ENCODE measurements around the gene RAPGEF4.
"Not testable (repeated sequence)": the region's sequence is repeated elsewhere in the genome, so short reads cannot be mapped to it uniquely, and the experiment has no call there.

RAPGEF4 gene

GRCh38 chr2:173037245-173038120 is 301.8 kb downstream of the RAPGEF4 start:
- DNase-seq (ENCODE audit: low read depth) = no peak

- DNase-seq (ENCODE audit: low read depth) = not testable (repeated sequence)
These were observed 302.6 kb downstream of the RAPGEF4 start for GRCh38 chr2:173038257-173038656.

GRCh38 chr2:173040729-173041128 is 305.1 kb downstream of the RAPGEF4 start:
- DNase-seq (ENCODE audit: low read depth) = no peak

GRCh38 chr2:173043476-173043875 is 307.8 kb downstream of the RAPGEF4 start:
- DNase-seq (ENCODE audit: low read depth) = no peak

- no peak for DNase-seq (ENCODE audit: low read depth)
These were observed 308.4 kb downstream of the RAPGEF4 start for GRCh38 chr2:173043897-173044519.

GRCh38 chr2:173044686-173045085 is 309.0 kb downstream of the RAPGEF4 start:
- no peak for DNase-seq (ENCODE audit: low read depth)

- DNase-seq (ENCODE audit: low read depth) = no peak
These were observed 309.5 kb downstream of the RAPGEF4 start for GRCh38 chr2:173045181-173045580.

- DNase-seq (ENCODE audit: low read depth) = no peak
These were observed 312.9 kb downstream of the RAPGEF4 start for GRCh38 chr2:173048522-173048896.

- DNase-seq (ENCODE audit: low read depth) = no peak
These were observed 313.4 kb downstream of the RAPGEF4 start for GRCh38 chr2:173048897-173049661.

GRCh38 chr2:173049831-173050230 is 314.2 kb downstream of the RAPGEF4 start:
- no peak for DNase-seq (ENCODE audit: low read depth)

GRCh38 chr2:173050684-173051083 is 315.0 kb downstream of the RAPGEF4 start:
- DNase-seq (ENCODE audit: low read depth) = no peak

GRCh38 chr2:173051463-173052215 is 316.0 kb downstream of the RAPGEF4 start:
- DNase-seq (ENCODE audit: low read depth) = no peak

- DNase-seq (ENCODE audit: low read depth) = no peak
These were observed 317.5 kb downstream of the RAPGEF4 start for GRCh38 chr2:173053043-173053699.

GRCh38 chr2:173054466-173054865 is 318.8 kb downstream of the RAPGEF4 start:
- no peak for DNase-seq (ENCODE audit: low read depth)

- DNase-seq (ENCODE audit: low read depth) = no peak
These were observed 321.2 kb downstream of the RAPGEF4 start for GRCh38 chr2:173056705-173057364.

GRCh38 chr2:173058097-173058496 is 322.5 kb downstream of the RAPGEF4 start:
- DNase-seq (ENCODE audit: low read depth) = no peak

- no peak for DNase-seq (ENCODE audit: low read depth)
These were observed 323.0 kb downstream of the RAPGEF4 start for GRCh38 chr2:173058673-173059072.

- no peak for DNase-seq (ENCODE audit: low read depth)
These were observed 323.6 kb downstream of the RAPGEF4 start for GRCh38 chr2:173059292-173059691.

- DNase-seq (ENCODE audit: low read depth) = no peak
These were observed 324.4 kb downstream of the RAPGEF4 start for GRCh38 chr2:173059971-173060461.

- DNase-seq (ENCODE audit: low read depth) = no peak
These were observed 327.2 kb downstream of the RAPGEF4 start for GRCh38 chr2:173062801-173063200.

All from activated T-helper 1 cell treated with Interleukin-2 at 50 U/mL for 16 hours (primary cell).